ENCODE data around the gene PLA2G4A. TPM values are rescaled to one million over a fixed set of nuclear protein-coding genes. Genes with fewer than 3 reads are reported as not detected.

The PLA2G4A gene
- total and polyA plus RNA-seq, 2 donors (not counting 1 experiment from before 2014, with no cell fraction given) = 0.15 TPM; not detected in 1

DNA sequence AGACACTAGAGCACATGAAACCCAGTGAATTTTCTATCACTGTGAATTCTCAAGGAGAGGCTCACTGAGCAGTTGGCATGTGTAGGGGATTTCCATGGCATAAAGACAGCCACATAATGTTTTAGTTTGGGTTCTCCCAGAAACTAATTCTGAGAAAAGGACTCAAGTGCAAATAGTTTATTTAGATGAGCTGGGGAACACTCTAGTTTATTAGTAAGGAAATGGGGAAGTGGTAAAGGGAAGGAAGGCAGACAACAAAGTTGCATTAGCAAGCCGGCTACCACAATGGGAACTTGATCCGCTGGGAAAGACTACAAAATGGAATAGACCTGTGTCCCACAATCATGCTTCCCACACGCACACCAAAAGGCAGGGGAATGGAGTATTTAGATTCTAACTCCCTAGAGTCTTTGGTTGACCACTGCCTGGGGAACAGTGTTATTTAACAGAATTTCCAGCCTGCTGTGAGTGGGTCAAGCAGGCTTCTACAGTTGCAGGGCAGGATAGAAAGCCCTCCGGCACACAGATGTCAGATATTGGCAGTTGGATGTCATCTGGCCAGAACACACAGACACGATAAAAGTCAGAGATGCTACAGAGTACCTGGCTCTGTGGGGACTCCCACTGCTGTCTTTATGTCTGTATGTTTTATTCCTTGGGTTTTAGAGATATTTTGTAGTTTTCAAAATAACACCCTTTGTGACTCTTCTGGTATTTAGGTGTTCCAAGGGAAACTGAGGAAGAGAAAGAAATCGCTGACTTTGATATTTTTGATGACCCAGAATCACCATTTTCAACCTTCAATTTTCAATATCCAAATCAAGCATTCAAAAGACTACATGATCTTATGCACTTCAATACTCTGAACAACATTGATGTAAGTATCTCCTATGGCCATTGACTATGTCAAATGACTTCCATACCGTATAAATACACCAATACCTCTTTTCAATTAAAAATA, 150.1 kb downstream of the PLA2G4A start:
- H3K4me3 Mint-ChIP-seq = no peak overlapping the region
- Histone ChIP-seq H4K20me1 (ENCODE audit: control insufficient read depth, insufficient read depth, low read length, poor library complexity, severe bottlenecking) (no peaks in the 10 kb centered on the region), H3K27me3 (replicated peaks in 1 of 4; ENCODE audit: control extremely low read depth in 1 of 4, control insufficient read depth in 3 of 4, insufficient read depth in 4 of 4, low read length in 3 of 4) (no peaks in the 10 kb centered on the region), H3K79me2 (ENCODE audit: control insufficient read depth, insufficient read depth, low read length) (no peaks in the 10 kb centered on the region), H3K27ac (ENCODE audit: low read length in 2 of 2) (no peak overlapping the region), H2AFZ (ENCODE audit: insufficient read depth, low read depth, low read length, poor library complexity, severe bottlenecking) (no peak overlapping the region), H3K9me3 (ENCODE audit: control extremely low read depth in 1 of 3, control insufficient read depth in 2 of 3, insufficient read depth in 1 of 3, low read length in 2 of 3) (no peaks in the 10 kb centered on the region), H3K4me3 (ENCODE audit: control extremely low read depth in 1 of 5, extremely low read depth in 1 of 5, insufficient read depth in 1 of 5, low read depth in 2 of 5, low read length in 4 of 5) (no peak overlapping the region), H3K4me1 (ENCODE audit: control insufficient read depth in 2 of 2, insufficient read depth in 2 of 2, low read length in 2 of 2) (no peaks in the 10 kb centered on the region), H3K4me2 (replicated peaks; ENCODE audit: low read depth, low read length, poor library complexity, severe bottlenecking) (no peak overlapping the region), H3K36me3 (replicated peaks in 1 of 2; ENCODE audit: control extremely low read depth in 1 of 2, control insufficient read depth in 1 of 2, extremely low read depth in 1 of 2, insufficient read depth in 2 of 2, low read length in 1 of 2) (no peaks in the 10 kb centered on the region), H3K9ac (ENCODE audit: low read length) (no peak overlapping the region)
- intact Hi-C loops (cut with micrococcal nuclease) = no loop called here
- ChIA-PET CTCF (no interaction called here), POLR2A (no interaction called here)
- 100% methylated on average over 2 of the region's 7 CpGs for WGBS (ENCODE audit: insufficient coverage)
- no peak overlapping the region for H3K27ac Mint-ChIP-seq
- no peak for DNase-seq
- no peaks in the 10 kb centered on the region for H3K27me3 Mint-ChIP-seq
- no peaks in the 10 kb centered on the region for H3K9me3 Mint-ChIP-seq (ENCODE audit: insufficient read depth)
- no peak for ATAC-seq (ENCODE audit: low read depth)
- H3K4me1 Mint-ChIP-seq = no peaks in the 10 kb centered on the region
- TF ChIP-seq EZH2 (IDR thresholded peaks at IDR 0.05; ENCODE audit: borderline replicate concordance, insufficient read depth, low read depth, low read length, poor library complexity, severe bottlenecking) = no peak
- TF ChIP-seq, protein P1, sequence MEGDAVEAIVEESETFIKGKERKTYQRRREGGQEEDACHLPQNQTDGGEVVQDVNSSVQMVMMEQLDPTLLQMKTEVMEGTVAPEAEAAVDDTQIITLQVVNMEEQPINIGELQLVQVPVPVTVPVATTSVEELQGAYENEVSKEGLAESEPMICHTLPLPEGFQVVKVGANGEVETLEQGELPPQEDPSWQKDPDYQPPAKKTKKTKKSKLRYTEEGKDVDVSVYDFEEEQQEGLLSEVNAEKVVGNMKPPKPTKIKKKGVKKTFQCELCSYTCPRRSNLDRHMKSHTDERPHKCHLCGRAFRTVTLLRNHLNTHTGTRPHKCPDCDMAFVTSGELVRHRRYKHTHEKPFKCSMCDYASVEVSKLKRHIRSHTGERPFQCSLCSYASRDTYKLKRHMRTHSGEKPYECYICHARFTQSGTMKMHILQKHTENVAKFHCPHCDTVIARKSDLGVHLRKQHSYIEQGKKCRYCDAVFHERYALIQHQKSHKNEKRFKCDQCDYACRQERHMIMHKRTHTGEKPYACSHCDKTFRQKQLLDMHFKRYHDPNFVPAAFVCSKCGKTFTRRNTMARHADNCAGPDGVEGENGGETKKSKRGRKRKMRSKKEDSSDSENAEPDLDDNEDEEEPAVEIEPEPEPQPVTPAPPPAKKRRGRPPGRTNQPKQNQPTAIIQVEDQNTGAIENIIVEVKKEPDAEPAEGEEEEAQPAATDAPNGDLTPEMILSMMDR (IDR thresholded peaks at IDR 0.05) = no peak

DNA sequence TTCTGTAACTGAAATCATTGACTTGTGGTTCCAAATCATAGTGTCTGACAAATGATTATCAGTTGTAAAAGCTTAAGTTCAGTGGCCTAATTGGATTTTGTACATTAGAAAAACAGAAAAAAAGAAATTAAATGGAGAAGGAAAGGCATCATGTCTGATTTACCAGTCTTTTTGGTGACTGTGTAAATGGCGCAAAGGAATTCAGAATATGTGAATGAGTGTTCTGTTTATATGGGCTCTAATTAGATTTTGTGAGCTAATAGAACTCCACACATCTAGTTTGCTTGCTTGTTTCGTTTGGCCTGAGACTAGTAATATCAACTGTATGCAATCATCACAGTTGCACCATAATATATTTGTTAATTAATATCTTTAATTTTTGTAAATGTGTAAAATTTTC, 151.7 kb downstream of the PLA2G4A start:
- Histone ChIP-seq H4K20me1 (ENCODE audit: control insufficient read depth, insufficient read depth, low read length, poor library complexity, severe bottlenecking) (no peaks in the 10 kb centered on the region), H3K9me3 (ENCODE audit: control extremely low read depth in 1 of 3, control insufficient read depth in 2 of 3, insufficient read depth in 1 of 3, low read length in 2 of 3) (no peaks in the 10 kb centered on the region), H3K4me1 (ENCODE audit: control insufficient read depth in 2 of 2, insufficient read depth in 2 of 2, low read length in 2 of 2) (no peaks in the 10 kb centered on the region), H3K27me3 (replicated peaks in 1 of 4; ENCODE audit: control extremely low read depth in 1 of 4, control insufficient read depth in 3 of 4, insufficient read depth in 4 of 4, low read length in 3 of 4) (no peaks in the 10 kb centered on the region), H3K27ac (ENCODE audit: low read length in 2 of 2) (no peak overlapping the region), H3K4me2 (replicated peaks; ENCODE audit: low read depth, low read length, poor library complexity, severe bottlenecking) (no peak overlapping the region), H3K79me2 (ENCODE audit: control insufficient read depth, insufficient read depth, low read length) (no peaks in the 10 kb centered on the region), H3K4me3 (ENCODE audit: control extremely low read depth in 1 of 5, extremely low read depth in 1 of 5, insufficient read depth in 1 of 5, low read depth in 2 of 5, low read length in 4 of 5) (no peak overlapping the region), H3K9ac (ENCODE audit: low read length) (no peak overlapping the region), H3K36me3 (replicated peaks in 1 of 2; ENCODE audit: control extremely low read depth in 1 of 2, control insufficient read depth in 1 of 2, extremely low read depth in 1 of 2, insufficient read depth in 2 of 2, low read length in 1 of 2) (no peaks in the 10 kb centered on the region), H2AFZ (ENCODE audit: insufficient read depth, low read depth, low read length, poor library complexity, severe bottlenecking) (no peak overlapping the region)
- DNase-seq = no peak
- H3K4me1 Mint-ChIP-seq = no peaks in the 10 kb centered on the region
- ChIA-PET CTCF (no interaction called here), POLR2A (no interaction called here)
- no peak for ATAC-seq (ENCODE audit: low read depth)
- H3K9me3 Mint-ChIP-seq (ENCODE audit: insufficient read depth) = no peaks in the 10 kb centered on the region
- no peak for TF ChIP-seq EZH2 (IDR thresholded peaks at IDR 0.05; ENCODE audit: borderline replicate concordance, insufficient read depth, low read depth, low read length, poor library complexity, severe bottlenecking)
- intact Hi-C loops (cut with micrococcal nuclease) = no loop called here
- no CpG with 5 or more reads among the region's 2 CpGs for WGBS (ENCODE audit: insufficient coverage)
- no peak overlapping the region for H3K27ac Mint-ChIP-seq
- H3K27me3 Mint-ChIP-seq = no peaks in the 10 kb centered on the region
- no peak overlapping the region for H3K4me3 Mint-ChIP-seq

All from B cell (primary cell).